PC-3 (cell line): Measurements from ENCODE around the gene ADAM19. TPM values are rescaled to one million over a fixed set of nuclear protein-coding genes. Genes with fewer than 3 reads are reported as not detected.

Experiments
- ATAC-seq: fragments of 200-7000 bp; cut with Tn5 transposase; 2 replicates; pipeline ENCODE4 v1.9.1; 2020; ENCODE audit warnings: mild to moderate bottlenecking, moderate library complexity
- BruUV-seq: library from RNA; stranded (reverse); fragments of 400-500 nt; replicated peaks from 2 replicates; lab custom pipeline; 2021; lab: Mats Ljungman, UMichigan
- CTCF ChIA-PET: fragments of 300-600 bp; sonication (Branson Sonifier 250); formaldehyde crosslinking; loops from one replicate; lab custom pipeline; 2022; ENCODE audit warnings: antibody characterized with exemption; lab: Charles Lee
- POLR2A ChIA-PET: fragments of 300-600 bp; sonication (Branson Sonifier 250); formaldehyde crosslinking; loops from one replicate; lab custom pipeline; 2022; ENCODE audit warnings: antibody characterized with exemption; ENCODE audit not compliant: unreplicated experiment; lab: Charles Lee
- DNase-seq: peaks from one replicate; pipeline ENCODE4 v3.0.0-alpha.2; 2015
- H2AFZ ChIP-seq: fragments of 300-600 bp; sonication (generic); 2 replicates; pipeline ENCODE4 v1.6.0; 2016; ENCODE audit warnings: antibody characterized with exemption, low read length
- H3F3A ChIP-seq: fragments of 300-600 bp; sonication (generic); one replicate; pipeline ENCODE4 v1.6.0; 2017; ENCODE audit warnings: antibody characterized with exemption, low read length, control low read depth, mild to moderate bottlenecking; ENCODE audit not compliant: unreplicated experiment
- H3K27ac ChIP-seq: fragments of 300-600 bp; sonication (generic); 2 replicates; pipeline ENCODE4 v1.5.1; 2016; ENCODE audit warnings: mild to moderate bottlenecking, low read length
- H3K27me3 ChIP-seq: fragments of 300-600 bp; sonication (generic); 2 replicates; pipeline ENCODE4 v1.6.1; 2016; ENCODE audit warnings: low read length, mixed read lengths
- H3K36me3 ChIP-seq: fragments of 300-600 bp; sonication (generic); 2 replicates; pipeline ENCODE4 v1.6.1; 2016; ENCODE audit warnings: low read depth, mixed run types, low read length, mixed read lengths
- H3K4me1 ChIP-seq: fragments of 300-600 bp; sonication (generic); 2 replicates; pipeline ENCODE4 v1.5.1; 2016; ENCODE audit warnings: low read length; ENCODE audit not compliant: insufficient read depth
- H3K4me2 ChIP-seq: fragments of 300-600 bp; sonication (generic); 2 replicates; pipeline ENCODE4 v1.6.0; 2016; ENCODE audit warnings: low read length
- H3K4me3 ChIP-seq: fragments of 300-600 bp; sonication (generic); 2 replicates; pipeline ENCODE4 v1.5.1; 2016; ENCODE audit warnings: mild to moderate bottlenecking, low read length, mixed read lengths
- H3K79me2 ChIP-seq: fragments of 300-600 bp; sonication (generic); 2 replicates; pipeline ENCODE4 v1.6.1; 2017; ENCODE audit warnings: low read length, mixed read lengths
- H3K9ac ChIP-seq: fragments of 300-600 bp; sonication (generic); 2 replicates; pipeline ENCODE4 v1.6.0; 2016; ENCODE audit warnings: mild to moderate bottlenecking, low read length
- H3K9me2 ChIP-seq: fragments of 300-600 bp; sonication (generic); replicated peaks from 2 replicates; pipeline ENCODE4 v1.6.1; 2016; ENCODE audit warnings: mixed run types, low read length, mixed read lengths
- H3K9me3 ChIP-seq: fragments of 300-600 bp; sonication (generic); 2 replicates; pipeline ENCODE4 v1.6.1; 2016; ENCODE audit warnings: low read length, mixed read lengths
- H4K20me1 ChIP-seq: fragments of 300-600 bp; sonication (generic); 2 replicates; pipeline ENCODE4 v1.6.1; 2016; ENCODE audit warnings: low read length, mixed read lengths
- CTCF ChIP-seq: fragments of 300-600 bp; sonication (generic); conservative IDR thresholded peaks from 2 replicates; pipeline ENCODE4 v1.5.1; 2017; ENCODE audit warnings: antibody characterized with exemption, low read depth, mild to moderate bottlenecking, low read length
- EZH2 ChIP-seq: fragments of 300-600 bp; sonication (generic); IDR thresholded peaks from one replicate; pipeline ENCODE4 v1.6.1; 2017; ENCODE audit warnings: antibody characterized with exemption, mild to moderate bottlenecking, low read length; ENCODE audit not compliant: unreplicated experiment
- EZH2phosphoT487 ChIP-seq: fragments of 300-600 bp; sonication (generic); IDR thresholded peaks from 2 replicates; pipeline ENCODE4 v1.6.1; 2018; ENCODE audit warnings: mild to moderate bottlenecking, antibody characterized with exemption, low read length, borderline replicate concordance
- intact Hi-C: fragments of 100-400 bp; cut with micrococcal nuclease; formaldehyde crosslinking; loops from 2 replicates; pipeline ENCODE4 v1.9.0; 2023
- total RNA-seq: library from RNA; depleted of rRNA; stranded (reverse); fragments of >200 nt; gene quantifications from 2 replicates; pipeline ENCODE4 v1.2.3, GENCODE V29; 2014

Gene ADAM19
- total RNA-seq, 1 experiment from 2014 or later: 115 TPM

GRCh38 chr5:157548513-157549282, 26.9 kb downstream of the ADAM19 start:
- H2AFZ ChIP-seq: no peak overlapping the region
- no peaks in the 10 kb centered on the region for H3K27me3 ChIP-seq
- ATAC-seq (no peak), DNase-seq (peak; percentile 81)
- peaks cover 10% of the 10 kb centered on the region; the same call in 1 of the 2 replicates for H4K20me1 ChIP-seq
- POLR2A ChIA-PET: no interaction called here
- peaks cover 99% of the 10 kb centered on the region for H3K79me2 ChIP-seq
- CTCF ChIA-PET: no interaction called here
- peak overlapping the region; percentile 1; the same call in 1 of the 2 replicates for H3K4me3 ChIP-seq
- H3K36me3 ChIP-seq: peaks cover 52% of the 10 kb centered on the region
- H3K9me3 ChIP-seq: no peaks in the 10 kb centered on the region
- intact Hi-C loops: loop anchor here (5.0 kb wide), 1 partner anchor 36 kb away; no protein-coding TSS in a partner anchor
- H3F3A ChIP-seq: no peaks in the 10 kb centered on the region
- BruUV-seq: no TSS peak
- TF ChIP-seq CTCF: no peak
- no peak for TF ChIP-seq EZH2
- H3K4me1 ChIP-seq: peaks cover 39% of the 10 kb centered on the region
- H3K9me2 ChIP-seq: no peaks in the 10 kb centered on the region
- H3K27ac ChIP-seq: peak overlapping the region; percentile 70
- peak overlapping the region; percentile 4; the same call in 1 of the 2 replicates for H3K9ac ChIP-seq
- H3K4me2 ChIP-seq: peak overlapping the region; percentile 41

- H3K79me2 ChIP-seq: peaks cover 99% of the 10 kb centered on the region
- peak overlapping the region; percentile 70 for H3K27ac ChIP-seq
- ChIA-PET CTCF (no interaction called here), POLR2A (no interaction called here)
- H3K36me3 ChIP-seq: peaks cover 47% of the 10 kb centered on the region
- no peaks in the 10 kb centered on the region for H3K9me2 ChIP-seq
- TF ChIP-seq CTCF: no peak
- no peak for TF ChIP-seq EZH2phosphoT487
- TF ChIP-seq EZH2: no peak
- peak overlapping the region; percentile 41 for H3K4me2 ChIP-seq
- ATAC-seq: no peak
- no peak overlapping the region for H2AFZ ChIP-seq
- H4K20me1 ChIP-seq: peaks cover 10% of the 10 kb centered on the region; the same call in 1 of the 2 replicates
- H3K4me3 ChIP-seq: no peak overlapping the region
- peaks cover 39% of the 10 kb centered on the region for H3K4me1 ChIP-seq
- no TSS peak for BruUV-seq
- no peaks in the 10 kb centered on the region for H3K27me3 ChIP-seq
- no peaks in the 10 kb centered on the region for H3F3A ChIP-seq
- no peaks in the 10 kb centered on the region for H3K9me3 ChIP-seq
- no peak for DNase-seq
- intact Hi-C loops: loop anchor here (5.0 kb wide), 1 partner anchor 36 kb away; no protein-coding TSS in a partner anchor
- H3K9ac ChIP-seq: no peak overlapping the region
Observed at GRCh38 chr5:157547941-157548512, 27.5 kb downstream of the ADAM19 start.
